K562 (cell line): ENCODE results near the gene TRPM6. TPM values are rescaled to one million over a fixed set of nuclear protein-coding genes. Genes with fewer than 3 reads are reported as not detected.

ENCODE experiments used
- ATAC-seq: fragments of 200-7000 bp; cut with Tn5 transposase; 3 replicates; pipeline ENCODE4 v1.9.1; 2020; ENCODE audit warnings: moderate library complexity
- BruUV-seq: library from RNA; stranded (reverse); fragments of 400-500 nt; replicated peaks from 2 replicates; lab custom pipeline; 2021; lab: Mats Ljungman, UMichigan
- CTCF ChIA-PET: fragments of 300-600 bp; formaldehyde crosslinking; extraction: SDS; loops from one replicate; lab custom pipeline; 2021; ENCODE audit warnings: low intra/inter-chr PET ratio; lab: Yijun Ruan, JAX
- POLR2A ChIA-PET: fragments of 300-600, 350-650 bp; sonication (Branson Sonifier 250); formaldehyde crosslinking; extraction: SDS; loops from one replicate; lab custom pipeline; 2021; ENCODE audit warnings: antibody characterized with exemption, inconsistent platforms; lab: Yijun Ruan, JAX
- DNase-seq, 4 experiments: peaks; one replicate each; pipeline versions ENCODE4 v3.0.0 to v3.0.0-alpha.2; 2011 to 2018; ENCODE audit warnings: low spot score in 3 of 4, mixed read lengths in 3 of 4; ENCODE audit errors: extremely low read depth in 1 of 4
- FAIRE-seq: peaks from 2 replicates; lab custom pipeline; 2011; peaks lifted over from hg19 to GRCh38; lab: Jason Lieb, UNC
- H2AFZ ChIP-seq: 2 replicates; pipeline ENCODE4 v1.6.0; 2011; ENCODE audit warnings: low read depth, low read length, control low read depth, inconsistent platforms
- H3K27ac ChIP-seq: fragments of 200-600 bp; 3 replicates; pipeline ENCODE4 v1.8.0; 2011; ENCODE audit warnings: low read depth, mild to moderate bottlenecking, control low read depth, inconsistent platforms, low read length, moderate library complexity, mixed read lengths; ENCODE audit errors: extremely low read depth
- H3K27me3 ChIP-seq, 2 experiments: fragments of 300-600 bp in 1 of 2; 2 replicates in 1 of 2; 3 replicates in 1 of 2; pipeline versions ENCODE4 v1.6.0 to v1.8.0; 2011; ENCODE audit warnings: inconsistent platforms in 2 of 2, low read length in 2 of 2, mild to moderate bottlenecking in 1 of 2, mixed read lengths in 1 of 2, moderate library complexity in 1 of 2; ENCODE audit not compliant: control insufficient read depth in 2 of 2, insufficient read depth in 2 of 2
- H3K36me3 ChIP-seq: fragments of 300-600 bp; 3 replicates; pipeline ENCODE4 v1.8.0; 2011; ENCODE audit warnings: mild to moderate bottlenecking, low read length, inconsistent platforms; ENCODE audit not compliant: control insufficient read depth, insufficient read depth
- H3K4me1 ChIP-seq, 2 experiments: fragments of 200-600 bp in 1 of 2; replicated peaks in 1 of 2; 2 replicates in 1 of 2; 3 replicates in 1 of 2; pipeline versions ENCODE4 v1.5.1 to v1.8.0; 2011; ENCODE audit warnings: inconsistent platforms in 2 of 2, low read length in 2 of 2, mild to moderate bottlenecking in 1 of 2, mixed read lengths in 1 of 2, moderate library complexity in 1 of 2; ENCODE audit not compliant: control insufficient read depth in 2 of 2, insufficient read depth in 2 of 2
- H3K4me2 ChIP-seq: 2 replicates; pipeline ENCODE4 v1.6.1; 2011; ENCODE audit warnings: low read length, control low read depth, inconsistent platforms, mixed read lengths; ENCODE audit not compliant: insufficient read depth
- H3K4me3 ChIP-seq: fragments of 200-600 bp; sonication (generic), shearing (Covaris generic); 2 replicates; pipeline ENCODE4 v1.5.1; 2016; ENCODE audit warnings: control low read depth, inconsistent platforms
- H3K79me2 ChIP-seq: fragments of 200-600 bp; 3 replicates; pipeline ENCODE4 v1.8.0; 2011; ENCODE audit warnings: low read length, inconsistent platforms; ENCODE audit not compliant: control insufficient read depth, insufficient read depth
- H3K9ac ChIP-seq, 2 experiments: 2 replicates each; pipeline versions ENCODE4 v1.6.0 to v1.6.1; 2011; ENCODE audit warnings: low read depth in 2 of 2, low read length in 2 of 2, control low read depth in 1 of 2, inconsistent platforms in 1 of 2, mild to moderate bottlenecking in 1 of 2, mixed read lengths in 1 of 2; ENCODE audit not compliant: insufficient read depth in 1 of 2
- H3K9me1 ChIP-seq: one replicate; pipeline ENCODE4 v1.6.0; 2011; ENCODE audit warnings: inconsistent platforms, mild to moderate bottlenecking, low read length, moderate library complexity; ENCODE audit not compliant: control insufficient read depth, insufficient read depth
- H3K9me3 ChIP-seq: replicated peaks from 2 replicates; pipeline ENCODE4 v1.5.1; 2011; ENCODE audit warnings: low read depth, low read length, inconsistent platforms; ENCODE audit not compliant: control insufficient read depth, insufficient read depth
- H4K20me1 ChIP-seq: replicated peaks from 2 replicates; pipeline ENCODE4 v1.6.1; 2011; ENCODE audit warnings: low read length, inconsistent platforms, mixed read lengths; ENCODE audit not compliant: control insufficient read depth, insufficient read depth
- ARNT ChIP-seq, 2 experiments: fragments of 450-650 bp; IDR thresholded peaks; 2 replicates each; pipeline ENCODE4 v1.6.1; 2016; ENCODE audit warnings: mild to moderate bottlenecking in 1 of 2
- WGBS: fragments of 100-300 bp; shearing (Covaris generic); methylation state at CpG from one replicate; pipeline ENCODE4 v1.1.6; 2016; ENCODE audit warnings: low coverage, mixed read lengths; ENCODE audit not compliant: insufficient coverage; ENCODE audit errors: missing lambda C conversion rate; 5-methylcytosine and 5-hydroxymethylcytosine counted together
- in situ Hi-C: fragments of 300-500 bp; cut with MboI; formaldehyde crosslinking; loops from 4 replicates; pipeline ENCODE4 v1.15.0; 2018; ENCODE audit warnings: inconsistent platforms, mixed read lengths
- intact Hi-C: fragments of 100-400 bp; cut with micrococcal nuclease; formaldehyde crosslinking; loops from 2 replicates; pipeline ENCODE4 v1.14.2; 2022
- polyA plus RNA-seq, 8 experiments: library from polyadenylated mRNA; depleted of rRNA in 4 of 8; stranded (reverse) in 5 of 8; unstranded in 3 of 8; fragments of >200 nt; fragmentation: Nextera tagmentation in 2 of 8; fragmentation: Illumina TruSeq in 1 of 8; extraction: Ambion mirVana in 2 of 8; extraction: Trizol in 1 of 8; gene quantifications; 2 replicates each; pipeline versions ENCODE4 v1.2.1 to v1.2.3, GENCODE V29; 2011 to 2014; ENCODE audit warnings: inconsistent platforms in 1 of 8, missing spikeins in 1 of 8
- total RNA-seq, 7 experiments: library from RNA; depleted of rRNA in 6 of 7; stranded (reverse); fragments of >200 nt in 6 of 7; fragmentation: Illumina TruSeq in 2 of 7; extraction: Trizol in 2 of 7; gene quantifications; 2 replicates each; pipeline versions ENCODE4 v1.2.1 to v1.2.3, GENCODE V29; 2011 to 2021; ENCODE audit warnings: low replicate concordance in 1 of 7
- TF ChIP-seq, protein P1 (sequence below): fragments of 450-650 bp; IDR thresholded peaks from 2 replicates; pipeline ENCODE4 v1.6.1; 2016; ENCODE audit warnings: mild to moderate bottlenecking, moderate library complexity

TRPM6 gene
- total and polyA plus RNA-seq, 9 of the 15 experiments (the other 6 are each of a cell fraction or from before 2014, with no cell fraction given), result 0.03 to 0.16 (median 0.09) TPM

- no peak overlapping the region for H3K4me2 ChIP-seq
- POLR2A ChIA-PET, result no interaction called here
- no peak overlapping the region for H2AFZ ChIP-seq
- no TSS peak for BruUV-seq
- no peak overlapping the region for H3K27ac ChIP-seq
- no peaks in the 10 kb centered on the region for H3K79me2 ChIP-seq
- CTCF ChIA-PET, result no interaction called here
- in situ Hi-C loops, result loop anchor here (25.0 kb wide), 1 partner anchor 1041 kb away; no protein-coding TSS in a partner anchor
- no peak for FAIRE-seq
- 11% methylated on average over 7 of the region's 7 CpGs for WGBS
- H3K4me3 ChIP-seq, result no peak overlapping the region
- no peak overlapping the region for H3K9ac ChIP-seq
- TF ChIP-seq, protein P1, sequence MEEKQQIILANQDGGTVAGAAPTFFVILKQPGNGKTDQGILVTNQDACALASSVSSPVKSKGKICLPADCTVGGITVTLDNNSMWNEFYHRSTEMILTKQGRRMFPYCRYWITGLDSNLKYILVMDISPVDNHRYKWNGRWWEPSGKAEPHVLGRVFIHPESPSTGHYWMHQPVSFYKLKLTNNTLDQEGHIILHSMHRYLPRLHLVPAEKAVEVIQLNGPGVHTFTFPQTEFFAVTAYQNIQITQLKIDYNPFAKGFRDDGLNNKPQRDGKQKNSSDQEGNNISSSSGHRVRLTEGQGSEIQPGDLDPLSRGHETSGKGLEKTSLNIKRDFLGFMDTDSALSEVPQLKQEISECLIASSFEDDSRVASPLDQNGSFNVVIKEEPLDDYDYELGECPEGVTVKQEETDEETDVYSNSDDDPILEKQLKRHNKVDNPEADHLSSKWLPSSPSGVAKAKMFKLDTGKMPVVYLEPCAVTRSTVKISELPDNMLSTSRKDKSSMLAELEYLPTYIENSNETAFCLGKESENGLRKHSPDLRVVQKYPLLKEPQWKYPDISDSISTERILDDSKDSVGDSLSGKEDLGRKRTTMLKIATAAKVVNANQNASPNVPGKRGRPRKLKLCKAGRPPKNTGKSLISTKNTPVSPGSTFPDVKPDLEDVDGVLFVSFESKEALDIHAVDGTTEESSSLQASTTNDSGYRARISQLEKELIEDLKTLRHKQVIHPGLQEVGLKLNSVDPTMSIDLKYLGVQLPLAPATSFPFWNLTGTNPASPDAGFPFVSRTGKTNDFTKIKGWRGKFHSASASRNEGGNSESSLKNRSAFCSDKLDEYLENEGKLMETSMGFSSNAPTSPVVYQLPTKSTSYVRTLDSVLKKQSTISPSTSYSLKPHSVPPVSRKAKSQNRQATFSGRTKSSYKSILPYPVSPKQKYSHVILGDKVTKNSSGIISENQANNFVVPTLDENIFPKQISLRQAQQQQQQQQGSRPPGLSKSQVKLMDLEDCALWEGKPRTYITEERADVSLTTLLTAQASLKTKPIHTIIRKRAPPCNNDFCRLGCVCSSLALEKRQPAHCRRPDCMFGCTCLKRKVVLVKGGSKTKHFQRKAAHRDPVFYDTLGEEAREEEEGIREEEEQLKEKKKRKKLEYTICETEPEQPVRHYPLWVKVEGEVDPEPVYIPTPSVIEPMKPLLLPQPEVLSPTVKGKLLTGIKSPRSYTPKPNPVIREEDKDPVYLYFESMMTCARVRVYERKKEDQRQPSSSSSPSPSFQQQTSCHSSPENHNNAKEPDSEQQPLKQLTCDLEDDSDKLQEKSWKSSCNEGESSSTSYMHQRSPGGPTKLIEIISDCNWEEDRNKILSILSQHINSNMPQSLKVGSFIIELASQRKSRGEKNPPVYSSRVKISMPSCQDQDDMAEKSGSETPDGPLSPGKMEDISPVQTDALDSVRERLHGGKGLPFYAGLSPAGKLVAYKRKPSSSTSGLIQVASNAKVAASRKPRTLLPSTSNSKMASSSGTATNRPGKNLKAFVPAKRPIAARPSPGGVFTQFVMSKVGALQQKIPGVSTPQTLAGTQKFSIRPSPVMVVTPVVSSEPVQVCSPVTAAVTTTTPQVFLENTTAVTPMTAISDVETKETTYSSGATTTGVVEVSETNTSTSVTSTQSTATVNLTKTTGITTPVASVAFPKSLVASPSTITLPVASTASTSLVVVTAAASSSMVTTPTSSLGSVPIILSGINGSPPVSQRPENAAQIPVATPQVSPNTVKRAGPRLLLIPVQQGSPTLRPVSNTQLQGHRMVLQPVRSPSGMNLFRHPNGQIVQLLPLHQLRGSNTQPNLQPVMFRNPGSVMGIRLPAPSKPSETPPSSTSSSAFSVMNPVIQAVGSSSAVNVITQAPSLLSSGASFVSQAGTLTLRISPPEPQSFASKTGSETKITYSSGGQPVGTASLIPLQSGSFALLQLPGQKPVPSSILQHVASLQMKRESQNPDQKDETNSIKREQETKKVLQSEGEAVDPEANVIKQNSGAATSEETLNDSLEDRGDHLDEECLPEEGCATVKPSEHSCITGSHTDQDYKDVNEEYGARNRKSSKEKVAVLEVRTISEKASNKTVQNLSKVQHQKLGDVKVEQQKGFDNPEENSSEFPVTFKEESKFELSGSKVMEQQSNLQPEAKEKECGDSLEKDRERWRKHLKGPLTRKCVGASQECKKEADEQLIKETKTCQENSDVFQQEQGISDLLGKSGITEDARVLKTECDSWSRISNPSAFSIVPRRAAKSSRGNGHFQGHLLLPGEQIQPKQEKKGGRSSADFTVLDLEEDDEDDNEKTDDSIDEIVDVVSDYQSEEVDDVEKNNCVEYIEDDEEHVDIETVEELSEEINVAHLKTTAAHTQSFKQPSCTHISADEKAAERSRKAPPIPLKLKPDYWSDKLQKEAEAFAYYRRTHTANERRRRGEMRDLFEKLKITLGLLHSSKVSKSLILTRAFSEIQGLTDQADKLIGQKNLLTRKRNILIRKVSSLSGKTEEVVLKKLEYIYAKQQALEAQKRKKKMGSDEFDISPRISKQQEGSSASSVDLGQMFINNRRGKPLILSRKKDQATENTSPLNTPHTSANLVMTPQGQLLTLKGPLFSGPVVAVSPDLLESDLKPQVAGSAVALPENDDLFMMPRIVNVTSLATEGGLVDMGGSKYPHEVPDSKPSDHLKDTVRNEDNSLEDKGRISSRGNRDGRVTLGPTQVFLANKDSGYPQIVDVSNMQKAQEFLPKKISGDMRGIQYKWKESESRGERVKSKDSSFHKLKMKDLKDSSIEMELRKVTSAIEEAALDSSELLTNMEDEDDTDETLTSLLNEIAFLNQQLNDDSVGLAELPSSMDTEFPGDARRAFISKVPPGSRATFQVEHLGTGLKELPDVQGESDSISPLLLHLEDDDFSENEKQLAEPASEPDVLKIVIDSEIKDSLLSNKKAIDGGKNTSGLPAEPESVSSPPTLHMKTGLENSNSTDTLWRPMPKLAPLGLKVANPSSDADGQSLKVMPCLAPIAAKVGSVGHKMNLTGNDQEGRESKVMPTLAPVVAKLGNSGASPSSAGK, result no peak
- TF ChIP-seq ARNT (IDR thresholded peaks at IDR 0.05), result no peak
- TF ChIP-seq, all 486 proteins: peak for 0
- DNase-seq, result no peak
- ATAC-seq, result no peak
- intact Hi-C loops, result no loop called here
- Histone ChIP-seq H3K36me3 (no peaks in the 10 kb centered on the region), H3K4me1 (no peaks in the 10 kb centered on the region), H4K20me1 (no peaks in the 10 kb centered on the region), H3K27me3 (peaks cover 0 to 3% of the 10 kb centered on the region in 2 experiments; a peak in 1 of 5 replicates), H3K9me3 (no peaks in the 10 kb centered on the region), H3K9me1 (no peaks in the 10 kb centered on the region)
Measured at GRCh38 chr9:74728176-74728575, 159.5 kb downstream of the TRPM6 start.
